Vagina (tissue), 2 donors: Measurements from ENCODE around the gene RNF141.
A peak's percentile ranks its signal among the peaks of the same experiment; 100 is the strongest.

Source experiments
- POLR2A ChIP-seq, 2 donors: fragments of 450-650 bp; IDR thresholded peaks; one replicate each; pipeline ENCODE4 v1.6.1; 2017; ENCODE audit warnings: antibody characterized with exemption in 2 of 2, mild to moderate bottlenecking in 2 of 2, moderate library complexity in 2 of 2
- POLR2AphosphoS5 ChIP-seq, 2 donors: sonication (generic); formaldehyde crosslinking; IDR thresholded peaks; one replicate each; pipeline ENCODE4 v1.9.0; 2017; ENCODE audit warnings: antibody characterized with exemption in 2 of 2, mild to moderate bottlenecking in 2 of 2, low read depth in 1 of 2; ENCODE audit not compliant: insufficient read depth in 1 of 2
- TF ChIP-seq, protein P1 (sequence below), 3 experiments: fragments of 450-650 bp in 2 of 3; fragments of 200-600 bp in 1 of 3; sonication (generic) in 1 of 3; IDR thresholded peaks; one replicate each; pipeline ENCODE4 v1.5.1; 2017 to 2019; ENCODE audit warnings: antibody characterized with exemption in 3 of 3, mild to moderate bottlenecking in 2 of 3, moderate library complexity in 2 of 3

GRCh38 chr11:10499452-10499851 lies 41.5 kb downstream of the RNF141 start:
- TF ChIP-seq POLR2AphosphoS5 (IDR thresholded peaks at IDR 0.05; ENCODE audit: insufficient read depth in 1 of 2, low read depth in 1 of 2): peak in 1 of 2 donors; percentile 59
- TF ChIP-seq, protein P1, sequence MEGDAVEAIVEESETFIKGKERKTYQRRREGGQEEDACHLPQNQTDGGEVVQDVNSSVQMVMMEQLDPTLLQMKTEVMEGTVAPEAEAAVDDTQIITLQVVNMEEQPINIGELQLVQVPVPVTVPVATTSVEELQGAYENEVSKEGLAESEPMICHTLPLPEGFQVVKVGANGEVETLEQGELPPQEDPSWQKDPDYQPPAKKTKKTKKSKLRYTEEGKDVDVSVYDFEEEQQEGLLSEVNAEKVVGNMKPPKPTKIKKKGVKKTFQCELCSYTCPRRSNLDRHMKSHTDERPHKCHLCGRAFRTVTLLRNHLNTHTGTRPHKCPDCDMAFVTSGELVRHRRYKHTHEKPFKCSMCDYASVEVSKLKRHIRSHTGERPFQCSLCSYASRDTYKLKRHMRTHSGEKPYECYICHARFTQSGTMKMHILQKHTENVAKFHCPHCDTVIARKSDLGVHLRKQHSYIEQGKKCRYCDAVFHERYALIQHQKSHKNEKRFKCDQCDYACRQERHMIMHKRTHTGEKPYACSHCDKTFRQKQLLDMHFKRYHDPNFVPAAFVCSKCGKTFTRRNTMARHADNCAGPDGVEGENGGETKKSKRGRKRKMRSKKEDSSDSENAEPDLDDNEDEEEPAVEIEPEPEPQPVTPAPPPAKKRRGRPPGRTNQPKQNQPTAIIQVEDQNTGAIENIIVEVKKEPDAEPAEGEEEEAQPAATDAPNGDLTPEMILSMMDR (IDR thresholded peaks at IDR 0.05): no peak
- TF ChIP-seq POLR2A (IDR thresholded peaks at IDR 0.05): no peak
